Measurements from ENCODE around the gene TICAM1. TPM values are rescaled to one million over a fixed set of nuclear protein-coding genes. Genes with fewer than 3 reads are reported as not detected.
A peak's percentile ranks its signal among the peaks of the same experiment; 100 is the strongest.

Gene TICAM1
- total and polyA plus RNA-seq, 2 of the 13 experiments (the other 11 are each of a cell fraction or from before 2014, with no cell fraction given): 0.33 to 0.95 TPM

GRCh38 chr19:4870025-4870700, 38.7 kb upstream of the TICAM1 start (continued):
- TF ChIP-seq, protein P1, sequence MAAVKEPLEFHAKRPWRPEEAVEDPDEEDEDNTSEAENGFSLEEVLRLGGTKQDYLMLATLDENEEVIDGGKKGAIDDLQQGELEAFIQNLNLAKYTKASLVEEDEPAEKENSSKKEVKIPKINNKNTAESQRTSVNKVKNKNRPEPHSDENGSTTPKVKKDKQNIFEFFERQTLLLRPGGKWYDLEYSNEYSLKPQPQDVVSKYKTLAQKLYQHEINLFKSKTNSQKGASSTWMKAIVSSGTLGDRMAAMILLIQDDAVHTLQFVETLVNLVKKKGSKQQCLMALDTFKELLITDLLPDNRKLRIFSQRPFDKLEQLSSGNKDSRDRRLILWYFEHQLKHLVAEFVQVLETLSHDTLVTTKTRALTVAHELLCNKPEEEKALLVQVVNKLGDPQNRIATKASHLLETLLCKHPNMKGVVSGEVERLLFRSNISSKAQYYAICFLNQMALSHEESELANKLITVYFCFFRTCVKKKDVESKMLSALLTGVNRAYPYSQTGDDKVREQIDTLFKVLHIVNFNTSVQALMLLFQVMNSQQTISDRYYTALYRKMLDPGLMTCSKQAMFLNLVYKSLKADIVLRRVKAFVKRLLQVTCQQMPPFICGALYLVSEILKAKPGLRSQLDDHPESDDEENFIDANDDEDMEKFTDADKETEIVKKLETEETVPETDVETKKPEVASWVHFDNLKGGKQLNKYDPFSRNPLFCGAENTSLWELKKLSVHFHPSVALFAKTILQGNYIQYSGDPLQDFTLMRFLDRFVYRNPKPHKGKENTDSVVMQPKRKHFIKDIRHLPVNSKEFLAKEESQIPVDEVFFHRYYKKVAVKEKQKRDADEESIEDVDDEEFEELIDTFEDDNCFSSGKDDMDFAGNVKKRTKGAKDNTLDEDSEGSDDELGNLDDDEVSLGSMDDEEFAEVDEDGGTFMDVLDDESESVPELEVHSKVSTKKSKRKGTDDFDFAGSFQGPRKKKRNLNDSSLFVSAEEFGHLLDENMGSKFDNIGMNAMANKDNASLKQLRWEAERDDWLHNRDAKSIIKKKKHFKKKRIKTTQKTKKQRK (IDR thresholded peaks at IDR 0.05; ENCODE audit: low read length): no peak
- TF ChIP-seq ZNF263 (CRISPR knock-in tag; IDR thresholded peaks at IDR 0.05) (peak; percentile 97), ZNF331 (CRISPR knock-in tag; IDR thresholded peaks at IDR 0.05) (peak; percentile 87), NPAS2 (CRISPR knock-in tag; IDR thresholded peaks at IDR 0.05; ENCODE audit: borderline replicate concordance) (no peak), ZBTB40 (IDR thresholded peaks at IDR 0.05) (no peak), ZBTB40 (CRISPR knock-in tag; IDR thresholded peaks at IDR 0.05) (peak; percentile 44; the same call in 1 of the 2 replicates), ZNF329 (CRISPR knock-in tag; IDR thresholded peaks at IDR 0.05; ENCODE audit: low read depth) (peak; percentile 96), HMG20A (CRISPR knock-in tag; IDR thresholded peaks at IDR 0.05; ENCODE audit: borderline replicate concordance) (peak; percentile 59; the same call in 1 of the 2 replicates), RARA (CRISPR knock-in tag; IDR thresholded peaks at IDR 0.05) (peak; percentile 68), ZNF484 (CRISPR knock-in tag; IDR thresholded peaks at IDR 0.05; ENCODE audit: borderline replicate concordance, low read depth) (no peak)
- TF ChIP-seq, protein P2, sequence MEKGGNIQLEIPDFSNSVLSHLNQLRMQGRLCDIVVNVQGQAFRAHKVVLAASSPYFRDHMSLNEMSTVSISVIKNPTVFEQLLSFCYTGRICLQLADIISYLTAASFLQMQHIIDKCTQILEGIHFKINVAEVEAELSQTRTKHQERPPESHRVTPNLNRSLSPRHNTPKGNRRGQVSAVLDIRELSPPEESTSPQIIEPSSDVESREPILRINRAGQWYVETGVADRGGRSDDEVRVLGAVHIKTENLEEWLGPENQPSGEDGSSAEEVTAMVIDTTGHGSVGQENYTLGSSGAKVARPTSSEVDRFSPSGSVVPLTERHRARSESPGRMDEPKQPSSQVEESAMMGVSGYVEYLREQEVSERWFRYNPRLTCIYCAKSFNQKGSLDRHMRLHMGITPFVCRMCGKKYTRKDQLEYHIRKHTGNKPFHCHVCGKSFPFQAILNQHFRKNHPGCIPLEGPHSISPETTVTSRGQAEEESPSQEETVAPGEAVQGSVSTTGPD (CRISPR knock-in tag; IDR thresholded peaks at IDR 0.05): 0 out of 2 replicates have a peak, but pooled peaks have one; percentile 28
- TF ChIP-seq, protein P3, sequence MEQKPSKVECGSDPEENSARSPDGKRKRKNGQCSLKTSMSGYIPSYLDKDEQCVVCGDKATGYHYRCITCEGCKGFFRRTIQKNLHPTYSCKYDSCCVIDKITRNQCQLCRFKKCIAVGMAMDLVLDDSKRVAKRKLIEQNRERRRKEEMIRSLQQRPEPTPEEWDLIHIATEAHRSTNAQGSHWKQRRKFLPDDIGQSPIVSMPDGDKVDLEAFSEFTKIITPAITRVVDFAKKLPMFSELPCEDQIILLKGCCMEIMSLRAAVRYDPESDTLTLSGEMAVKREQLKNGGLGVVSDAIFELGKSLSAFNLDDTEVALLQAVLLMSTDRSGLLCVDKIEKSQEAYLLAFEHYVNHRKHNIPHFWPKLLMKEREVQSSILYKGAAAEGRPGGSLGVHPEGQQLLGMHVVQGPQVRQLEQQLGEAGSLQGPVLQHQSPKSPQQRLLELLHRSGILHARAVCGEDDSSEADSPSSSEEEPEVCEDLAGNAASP (CRISPR knock-in tag; IDR thresholded peaks at IDR 0.05; ENCODE audit: borderline replicate concordance): peak; percentile 78; the same call in 1 of the 2 replicates
- TF ChIP-seq, protein P4, sequence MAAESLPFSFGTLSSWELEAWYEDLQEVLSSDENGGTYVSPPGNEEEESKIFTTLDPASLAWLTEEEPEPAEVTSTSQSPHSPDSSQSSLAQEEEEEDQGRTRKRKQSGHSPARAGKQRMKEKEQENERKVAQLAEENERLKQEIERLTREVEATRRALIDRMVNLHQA (CRISPR knock-in tag; IDR thresholded peaks at IDR 0.05): no peak

Measured in HepG2 (cell line).